Measurements from ENCODE around the gene MDC1. TPM values are rescaled to one million over a fixed set of nuclear protein-coding genes. Genes with fewer than 3 reads are reported as not detected.
"Not testable (repeated sequence)": the region's sequence is repeated elsewhere in the genome, so short reads cannot be mapped to it uniquely, and the experiment has no call there.

MDC1 gene
- polyA plus RNA-seq, 1 of the 3 experiments (the other 2 are of a cell fraction), result 10.4 TPM

- not testable (repeated sequence) for H3K9me2 ChIP-seq; DNase-seq; H3K27me3 ChIP-seq (ENCODE audit: insufficient read depth); H2AFZ ChIP-seq (ENCODE audit: low read depth); H3K9me3 ChIP-seq
- H3K9ac ChIP-seq, result peak overlapping the region; percentile 69
- H3F3A ChIP-seq (replicated peaks; ENCODE audit: insufficient read depth), result peaks cover 37% of the 10 kb centered on the region
- POLR2A ChIA-PET, result interaction anchor here (0.9 to 1.2 kb wide), 5 partner anchors 15 to 105 kb away, joined by 3 to 8 read pairs (median 5); partner anchors contain the start of gene DHX16
- CTCF ChIA-PET, result interaction anchor here (42.4 kb wide), 1 partner anchor 33 kb away, joined by 838 read pairs; the partner anchor contains the start of genes DHX16, NRM and PPP1R18
- peak overlapping the region; percentile 60 for H3K4me2 ChIP-seq
- 83% methylated on average over 37 of the region's 37 CpGs for WGBS (ENCODE audit: low lambda C conversion rate)
- H4K20me1 ChIP-seq (ENCODE audit: insufficient read depth), result peaks cover 17% of the 10 kb centered on the region
- peak overlapping the region; percentile 35 to 45; a peak in 2 of 4 replicates for H3K4me3 ChIP-seq (ENCODE audit: low read depth in 2 of 2, low read length in 1 of 2)
- peaks cover 68% of the 10 kb centered on the region for H3K79me2 ChIP-seq (ENCODE audit: insufficient read depth)
- H3K4me1 ChIP-seq (ENCODE audit: control insufficient read depth in 1 of 2, insufficient read depth in 2 of 2, low read depth in 1 of 2, low read length in 1 of 2), result peaks cover 22 to 23% of the 10 kb centered on the region in 2 experiments
- TF ChIP-seq POLR2AphosphoS5 (IDR thresholded peaks at IDR 0.05; ENCODE audit: low read depth, low read length), result 0 out of 2 replicates have a peak, but pooled peaks have one; percentile 1
- peak overlapping the region; percentile 92 to 93 for H3K27ac ChIP-seq (ENCODE audit: low read depth in 2 of 2, low read length in 1 of 2)
- H3K36me3 ChIP-seq (replicated peaks in 1 of 2; ENCODE audit: control insufficient read depth in 1 of 2, insufficient read depth in 2 of 2, low read length in 1 of 2), result peaks cover 13 to 22% of the 10 kb centered on the region in 2 experiments
These were observed 1.0 kb upstream of the MDC1 start for GRCh38 chr6:30717845-30718720.

GRCh38 chr6:30716879-30717128 is 277 bp downstream of the MDC1 start:
- peaks cover 4% of the 10 kb centered on the region for H4K20me1 ChIP-seq (ENCODE audit: insufficient read depth)
- peak overlapping the region; percentile 84 for H3K9ac ChIP-seq
- peak overlapping the region; percentile 86 for H3K4me2 ChIP-seq
- no peaks in the 10 kb centered on the region for H3K27me3 ChIP-seq (ENCODE audit: insufficient read depth)
- no peaks in the 10 kb centered on the region; the same call in 1 of the 2 replicates for H3K9me3 ChIP-seq
- POLR2A ChIA-PET, result interaction anchor here (0.7 to 1.2 kb wide), 10 partner anchors 14 to 167 kb away, joined by 3 to 8 read pairs (median 4); partner anchors contain the start of genes ATAT1, DDR1, DHX16 and NRM
- no peak for DNase-seq
- H3K79me2 ChIP-seq (ENCODE audit: insufficient read depth), result peaks cover 55% of the 10 kb centered on the region
- no peaks in the 10 kb centered on the region for H3K9me2 ChIP-seq
- 0% methylated on average over 5 of the region's 8 CpGs for WGBS (ENCODE audit: low lambda C conversion rate)
- H3K36me3 ChIP-seq (replicated peaks in 1 of 2; ENCODE audit: control insufficient read depth in 1 of 2, insufficient read depth in 2 of 2, low read length in 1 of 2), result peaks cover 20 to 21% of the 10 kb centered on the region in 2 experiments
- H3K4me3 ChIP-seq (ENCODE audit: low read depth in 2 of 2, low read length in 1 of 2), result peak overlapping the region; percentile 72 to 82
- CTCF ChIA-PET, result interaction anchor here (0.8 to 42.4 kb wide), 2 partner anchors 10 to 31 kb away, joined by 3 to 838 read pairs; partner anchors contain the start of genes DHX16, NRM and PPP1R18
- peaks cover 24% of the 10 kb centered on the region for H3F3A ChIP-seq (replicated peaks; ENCODE audit: insufficient read depth)
- H2AFZ ChIP-seq (ENCODE audit: low read depth), result peak overlapping the region; percentile 81
- peak overlapping the region; percentile 88 to 93 for H3K27ac ChIP-seq (ENCODE audit: low read depth in 2 of 2, low read length in 1 of 2)
- H3K4me1 ChIP-seq (ENCODE audit: control insufficient read depth in 1 of 2, insufficient read depth in 2 of 2, low read depth in 1 of 2, low read length in 1 of 2), result peaks cover 15 to 18% of the 10 kb centered on the region in 2 experiments; a peak in 3 of 4 replicates
- no peak for TF ChIP-seq RFX5 (IDR thresholded peaks at IDR 0.05; ENCODE audit: low read length)
- 0 out of 2 replicates have a peak, but pooled peaks have one; percentile 27 for TF ChIP-seq POLR2AphosphoS5 (IDR thresholded peaks at IDR 0.05; ENCODE audit: low read depth, low read length)

DNA sequence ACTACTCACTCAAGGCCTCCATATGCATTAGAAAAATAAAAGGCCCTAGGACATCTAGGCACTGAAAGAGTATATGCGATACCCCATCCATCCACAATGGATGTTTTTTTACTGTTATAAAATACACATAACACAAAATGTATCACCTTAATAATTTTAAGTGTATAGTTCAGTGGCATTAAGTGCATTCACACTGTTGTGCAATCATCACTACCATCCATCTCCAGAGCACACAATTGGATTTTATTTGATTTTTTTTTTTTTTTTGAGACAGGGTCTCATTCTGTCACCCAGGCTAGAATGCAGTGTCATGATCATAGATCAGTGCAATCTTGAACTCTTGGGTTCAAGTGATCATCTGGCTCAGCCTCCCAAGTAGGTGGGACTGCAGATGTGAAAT is 2.8 kb downstream of the MDC1 start:
- Histone ChIP-seq H3K27me3 (ENCODE audit: insufficient read depth) (no peaks in the 10 kb centered on the region), H2AFZ (ENCODE audit: low read depth) (no peak overlapping the region), H3K27ac (ENCODE audit: low read depth in 2 of 2, low read length in 1 of 2) (no peak overlapping the region), H3K4me3 (ENCODE audit: low read depth in 2 of 2, low read length in 1 of 2) (no peak overlapping the region), H3K4me2 (no peak overlapping the region), H3K79me2 (ENCODE audit: insufficient read depth) (peaks cover 33% of the 10 kb centered on the region), H3K9me3 (no peaks in the 10 kb centered on the region; the same call in 1 of the 2 replicates), H3K36me3 (replicated peaks in 1 of 2; ENCODE audit: control insufficient read depth in 1 of 2, insufficient read depth in 2 of 2, low read length in 1 of 2) (peaks cover 26 to 29% of the 10 kb centered on the region in 2 experiments), H3K9me2 (no peaks in the 10 kb centered on the region), H3F3A (replicated peaks; ENCODE audit: insufficient read depth) (peaks cover 16% of the 10 kb centered on the region), H3K4me1 (ENCODE audit: control insufficient read depth in 1 of 2, insufficient read depth in 2 of 2, low read depth in 1 of 2, low read length in 1 of 2) (peaks cover 11 to 17% of the 10 kb centered on the region in 2 experiments; a peak in 3 of 4 replicates), H4K20me1 (ENCODE audit: insufficient read depth) (no peaks in the 10 kb centered on the region), H3K9ac (no peak overlapping the region)
- DNase-seq, result no peak
- POLR2A ChIA-PET, result no interaction called here
- CTCF ChIA-PET, result interaction anchor here (42.4 kb wide), 1 partner anchor 29 kb away, joined by 838 read pairs; the partner anchor contains the start of genes DHX16, NRM and PPP1R18
- WGBS (ENCODE audit: low lambda C conversion rate), result 94% methylated on average over 1 of the region's 1 CpG
- TF ChIP-seq RCOR1 (IDR thresholded peaks at IDR 0.05; ENCODE audit: low read length) (no peak), CHD2 (IDR thresholded peaks at IDR 0.05; ENCODE audit: low read length, partially characterized antibody) (no peak)

Data from SK-N-SH (cell line).